ENCODE results near the gene RHOA. TPM values are rescaled to one million over a fixed set of nuclear protein-coding genes. Genes with fewer than 3 reads are reported as not detected.
A peak's percentile ranks its signal among the peaks of the same experiment; 100 is the strongest.

Gene RHOA
- total and polyA plus RNA-seq, 2 of the 13 experiments (the other 11 are each of a cell fraction or from before 2014, with no cell fraction given): 131 to 177 TPM

DNA sequence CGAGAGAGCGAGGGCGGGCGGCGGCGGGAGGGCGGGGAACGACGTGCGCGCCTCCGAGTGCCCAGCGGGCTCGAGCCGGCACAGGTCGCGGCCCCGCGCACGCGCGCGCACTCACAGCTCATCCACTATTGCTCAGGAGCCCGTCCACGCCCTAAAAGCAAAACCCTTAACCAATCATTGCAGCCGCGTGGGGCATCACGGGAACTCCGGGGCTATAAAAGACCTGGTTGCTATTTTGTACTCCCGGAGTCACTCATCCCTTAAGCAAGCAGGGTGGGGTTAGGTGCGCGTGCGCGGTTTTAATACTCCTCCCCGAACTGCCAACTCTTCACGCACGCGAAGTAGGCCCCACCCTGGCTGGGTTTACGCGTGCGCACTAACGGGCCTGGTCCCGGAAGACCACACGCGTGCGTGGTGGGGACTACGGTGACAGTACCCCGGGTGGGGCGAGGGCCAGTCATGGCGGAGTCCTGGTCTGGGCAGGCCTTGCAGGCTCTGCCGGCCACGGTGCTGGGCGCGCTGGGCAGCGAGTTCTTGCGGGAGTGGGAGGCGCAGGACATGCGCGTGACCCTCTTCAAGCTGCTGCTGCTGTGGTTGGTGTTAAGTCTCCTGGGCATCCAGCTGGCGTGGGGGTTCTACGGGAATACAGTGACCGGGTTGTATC lies at the start of gene RHOA, which contains the start of gene TCTA (continued):
- peak; percentile 66; the same call in 1 of the 2 replicates for TF ChIP-seq MEIS1 (CRISPR knock-in tag; IDR thresholded peaks at IDR 0.05; ENCODE audit: borderline replicate concordance)
- no peak for TF ChIP-seq ZNF841 (CRISPR knock-in tag; IDR thresholded peaks at IDR 0.05; ENCODE audit: borderline replicate concordance)
- peak; percentile 100 for TF ChIP-seq DR1 (CRISPR knock-in tag; IDR thresholded peaks at IDR 0.05)
- no peak; the same call in 1 of the 2 replicates for TF ChIP-seq ZZZ3 (CRISPR knock-in tag; IDR thresholded peaks at IDR 0.05; ENCODE audit: borderline replicate concordance)
- no peak for TF ChIP-seq ASH2L (IDR thresholded peaks at IDR 0.05; ENCODE audit: insufficient read length, low read depth, low read length)
- no peak for TF ChIP-seq ZNF562 (CRISPR knock-in tag; IDR thresholded peaks at IDR 0.05; ENCODE audit: borderline replicate concordance)
- no peak for TF ChIP-seq SETDB1 (CRISPR knock-in tag; IDR thresholded peaks at IDR 0.05; ENCODE audit: borderline replicate concordance)
- TF ChIP-seq, protein P1, sequence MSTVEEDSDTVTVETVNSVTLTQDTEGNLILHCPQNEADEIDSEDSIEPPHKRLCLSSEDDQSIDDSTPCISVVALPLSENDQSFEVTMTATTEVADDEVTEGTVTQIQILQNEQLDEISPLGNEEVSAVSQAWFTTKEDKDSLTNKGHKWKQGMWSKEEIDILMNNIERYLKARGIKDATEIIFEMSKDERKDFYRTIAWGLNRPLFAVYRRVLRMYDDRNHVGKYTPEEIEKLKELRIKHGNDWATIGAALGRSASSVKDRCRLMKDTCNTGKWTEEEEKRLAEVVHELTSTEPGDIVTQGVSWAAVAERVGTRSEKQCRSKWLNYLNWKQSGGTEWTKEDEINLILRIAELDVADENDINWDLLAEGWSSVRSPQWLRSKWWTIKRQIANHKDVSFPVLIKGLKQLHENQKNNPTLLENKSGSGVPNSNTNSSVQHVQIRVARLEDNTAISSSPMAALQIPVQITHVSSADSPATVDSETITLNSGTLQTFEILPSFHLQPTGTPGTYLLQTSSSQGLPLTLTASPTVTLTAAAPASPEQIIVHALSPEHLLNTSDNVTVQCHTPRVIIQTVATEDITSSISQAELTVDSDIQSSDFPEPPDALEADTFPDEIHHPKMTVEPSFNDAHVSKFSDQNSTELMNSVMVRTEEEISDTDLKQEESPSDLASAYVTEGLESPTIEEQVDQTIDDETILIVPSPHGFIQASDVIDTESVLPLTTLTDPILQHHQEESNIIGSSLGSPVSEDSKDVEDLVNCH (CRISPR knock-in tag; IDR thresholded peaks at IDR 0.05): no peak
- peak; percentile 30; the same call in 1 of the 2 replicates for TF ChIP-seq RAD21 (CRISPR knock-in tag; IDR thresholded peaks at IDR 0.05)
- TF ChIP-seq SALL2 (CRISPR knock-in tag; IDR thresholded peaks at IDR 0.05): no peak; the same call in 1 of the 2 replicates
- TF ChIP-seq, protein P2, sequence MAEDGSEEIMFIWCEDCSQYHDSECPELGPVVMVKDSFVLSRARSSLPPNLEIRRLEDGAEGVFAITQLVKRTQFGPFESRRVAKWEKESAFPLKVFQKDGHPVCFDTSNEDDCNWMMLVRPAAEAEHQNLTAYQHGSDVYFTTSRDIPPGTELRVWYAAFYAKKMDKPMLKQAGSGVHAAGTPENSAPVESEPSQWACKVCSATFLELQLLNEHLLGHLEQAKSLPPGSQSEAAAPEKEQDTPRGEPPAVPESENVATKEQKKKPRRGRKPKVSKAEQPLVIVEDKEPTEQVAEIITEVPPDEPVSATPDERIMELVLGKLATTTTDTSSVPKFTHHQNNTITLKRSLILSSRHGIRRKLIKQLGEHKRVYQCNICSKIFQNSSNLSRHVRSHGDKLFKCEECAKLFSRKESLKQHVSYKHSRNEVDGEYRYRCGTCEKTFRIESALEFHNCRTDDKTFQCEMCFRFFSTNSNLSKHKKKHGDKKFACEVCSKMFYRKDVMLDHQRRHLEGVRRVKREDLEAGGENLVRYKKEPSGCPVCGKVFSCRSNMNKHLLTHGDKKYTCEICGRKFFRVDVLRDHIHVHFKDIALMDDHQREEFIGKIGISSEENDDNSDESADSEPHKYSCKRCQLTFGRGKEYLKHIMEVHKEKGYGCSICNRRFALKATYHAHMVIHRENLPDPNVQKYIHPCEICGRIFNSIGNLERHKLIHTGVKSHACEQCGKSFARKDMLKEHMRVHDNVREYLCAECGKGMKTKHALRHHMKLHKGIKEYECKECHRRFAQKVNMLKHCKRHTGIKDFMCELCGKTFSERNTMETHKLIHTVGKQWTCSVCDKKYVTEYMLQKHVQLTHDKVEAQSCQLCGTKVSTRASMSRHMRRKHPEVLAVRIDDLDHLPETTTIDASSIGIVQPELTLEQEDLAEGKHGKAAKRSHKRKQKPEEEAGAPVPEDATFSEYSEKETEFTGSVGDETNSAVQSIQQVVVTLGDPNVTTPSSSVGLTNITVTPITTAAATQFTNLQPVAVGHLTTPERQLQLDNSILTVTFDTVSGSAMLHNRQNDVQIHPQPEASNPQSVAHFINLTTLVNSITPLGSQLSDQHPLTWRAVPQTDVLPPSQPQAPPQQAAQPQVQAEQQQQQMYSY (CRISPR knock-in tag; IDR thresholded peaks at IDR 0.05): 0 out of 2 replicates have a peak, but pooled peaks have one; percentile 52
- TF ChIP-seq ZNF549 (CRISPR knock-in tag; IDR thresholded peaks at IDR 0.05): no peak
- TF ChIP-seq CENPX (CRISPR knock-in tag; IDR thresholded peaks at IDR 0.05): no peak
- 0 out of 2 replicates have a peak, but pooled peaks have one; percentile 3 for TF ChIP-seq ISX (CRISPR knock-in tag; conservative IDR thresholded peaks at IDR 0.05)
- TF ChIP-seq, protein P3, sequence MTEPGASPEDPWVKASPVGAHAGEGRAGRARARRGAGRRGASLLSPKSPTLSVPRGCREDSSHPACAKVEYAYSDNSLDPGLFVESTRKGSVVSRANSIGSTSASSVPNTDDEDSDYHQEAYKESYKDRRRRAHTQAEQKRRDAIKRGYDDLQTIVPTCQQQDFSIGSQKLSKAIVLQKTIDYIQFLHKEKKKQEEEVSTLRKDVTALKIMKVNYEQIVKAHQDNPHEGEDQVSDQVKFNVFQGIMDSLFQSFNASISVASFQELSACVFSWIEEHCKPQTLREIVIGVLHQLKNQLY (CRISPR knock-in tag; IDR thresholded peaks at IDR 0.05): no peak
- TF ChIP-seq, protein P4, sequence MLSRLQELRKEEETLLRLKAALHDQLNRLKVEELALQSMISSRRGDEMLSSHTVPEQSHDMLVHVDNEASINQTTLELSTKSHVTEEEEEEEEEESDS (CRISPR knock-in tag; IDR thresholded peaks at IDR 0.05; ENCODE audit: borderline replicate concordance): no peak
- TF ChIP-seq KDM5B (CRISPR knock-in tag; IDR thresholded peaks at IDR 0.05; ENCODE audit: borderline replicate concordance): peak; percentile 77
- TF ChIP-seq GTF2F1 (IDR thresholded peaks at IDR 0.05; ENCODE audit: low read length): peak; percentile 60
- TF ChIP-seq ZNF44 (CRISPR knock-in tag; IDR thresholded peaks at IDR 0.05): peak; percentile 92
- no peak for TF ChIP-seq ZNF709 (CRISPR knock-in tag; IDR thresholded peaks at IDR 0.05)
- TF ChIP-seq, protein P5, sequence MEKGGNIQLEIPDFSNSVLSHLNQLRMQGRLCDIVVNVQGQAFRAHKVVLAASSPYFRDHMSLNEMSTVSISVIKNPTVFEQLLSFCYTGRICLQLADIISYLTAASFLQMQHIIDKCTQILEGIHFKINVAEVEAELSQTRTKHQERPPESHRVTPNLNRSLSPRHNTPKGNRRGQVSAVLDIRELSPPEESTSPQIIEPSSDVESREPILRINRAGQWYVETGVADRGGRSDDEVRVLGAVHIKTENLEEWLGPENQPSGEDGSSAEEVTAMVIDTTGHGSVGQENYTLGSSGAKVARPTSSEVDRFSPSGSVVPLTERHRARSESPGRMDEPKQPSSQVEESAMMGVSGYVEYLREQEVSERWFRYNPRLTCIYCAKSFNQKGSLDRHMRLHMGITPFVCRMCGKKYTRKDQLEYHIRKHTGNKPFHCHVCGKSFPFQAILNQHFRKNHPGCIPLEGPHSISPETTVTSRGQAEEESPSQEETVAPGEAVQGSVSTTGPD (CRISPR knock-in tag; IDR thresholded peaks at IDR 0.05): 0 out of 2 replicates have a peak, but pooled peaks have one; percentile 55
- no peak for TF ChIP-seq ZNF34 (CRISPR knock-in tag; IDR thresholded peaks at IDR 0.05; ENCODE audit: borderline replicate concordance)
